ENCODE data around the gene SUSD6. TPM values are rescaled to one million over a fixed set of nuclear protein-coding genes. Genes with fewer than 3 reads are reported as not detected.
"Not testable (repeated sequence)": the region's sequence is repeated elsewhere in the genome, so short reads cannot be mapped to it uniquely, and the experiment has no call there.

The SUSD6 gene
- total RNA-seq, 4 donors from 2014 or later, result 37.5 to 70.4 (median 44.5) TPM

- Histone ChIP-seq H3K27me3 (no peaks in the 10 kb centered on the region), H3K27ac (peak overlapping the region; percentile 20 to 96 (median 91)), H3K4me3 (replicated peaks in 1 of 3) (no peak overlapping the region), H3K4me1 (peaks cover 83 to 96% of the 10 kb centered on the region in 2 donors), H3K9me3 (no peaks in the 10 kb centered on the region), H3K36me3 (no peaks in the 10 kb centered on the region)
- no peak for DNase-seq
- WGBS, 2 donors, result 63 to 68% methylated on average over 3 of the region's 3 CpGs
- intact Hi-C loops (cut with DNase I), result no loop called here
- TF ChIP-seq POLR2A (IDR thresholded peaks at IDR 0.05) (no peak), CTCF (IDR thresholded peaks at IDR 0.05) (no peak)
These were observed 87.2 kb downstream of the SUSD6 start for GRCh38 chr14:69698572-69698971.

- H3K4me3 ChIP-seq (replicated peaks in 1 of 3); H3K27me3 ChIP-seq; H3K36me3 ChIP-seq; DNase-seq; H3K9me3 ChIP-seq; intact Hi-C loops (cut with DNase I): not testable (repeated sequence)
- Histone ChIP-seq H3K27ac (peak overlapping the region; percentile 20 to 96 (median 91)), H3K4me1 (peaks cover 76 to 94% of the 10 kb centered on the region in 2 donors)
- WGBS, 2 donors, result 83 to 88% methylated on average over 6 of the region's 6 CpGs
These were observed 87.8 kb downstream of the SUSD6 start for GRCh38 chr14:69699243-69699642.

- TF ChIP-seq CTCF (IDR thresholded peaks at IDR 0.05), result no peak
- no peak for TF ChIP-seq POLR2A (IDR thresholded peaks at IDR 0.05)
- DNase-seq, result peak in 1 of 2 donors; percentile 68
- H3K27me3 ChIP-seq, result no peaks in the 10 kb centered on the region
- peak overlapping the region; percentile 19 to 52 (median 36) for H3K27ac ChIP-seq
- H3K9me3 ChIP-seq, result no peaks in the 10 kb centered on the region
- WGBS, 2 donors, result 70 to 73% methylated on average over 6 of the region's 6 CpGs
- peaks cover 71 to 93% of the 10 kb centered on the region in 2 donors for H3K4me1 ChIP-seq
- intact Hi-C loops (cut with DNase I), result no loop called here
- peaks cover 0 to 8% of the 10 kb centered on the region in 2 donors for H3K36me3 ChIP-seq
- H3K4me3 ChIP-seq (replicated peaks in 1 of 3), result no peak overlapping the region
These were observed 88.4 kb downstream of the SUSD6 start for GRCh38 chr14:69699748-69700303.

- peak overlapping the region; percentile 19 to 52 (median 36) for H3K27ac ChIP-seq
- intact Hi-C loops (cut with DNase I), result no loop called here
- WGBS, 2 donors, result 48 to 54% methylated on average over 2 of the region's 2 CpGs
- H3K27me3 ChIP-seq, result no peaks in the 10 kb centered on the region
- peaks cover 0 to 8% of the 10 kb centered on the region in 2 donors for H3K36me3 ChIP-seq
- no peak overlapping the region for H3K4me3 ChIP-seq (replicated peaks in 1 of 3)
- no peaks in the 10 kb centered on the region for H3K9me3 ChIP-seq
- TF ChIP-seq CTCF (IDR thresholded peaks at IDR 0.05) (no peak), POLR2A (IDR thresholded peaks at IDR 0.05) (no peak)
- DNase-seq, result no peak
- peaks cover 64 to 91% of the 10 kb centered on the region in 2 donors for H3K4me1 ChIP-seq
These were observed 89.2 kb downstream of the SUSD6 start for GRCh38 chr14:69700575-69700974.

GRCh38 chr14:69701291-69701690 lies 89.9 kb downstream of the SUSD6 start:
- peak overlapping the region in 2 of 3 donors; percentile 15 to 36 for H3K27ac ChIP-seq
- peaks cover 0 to 8% of the 10 kb centered on the region in 2 donors for H3K36me3 ChIP-seq
- DNase-seq, result no peak
- H3K4me3 ChIP-seq (replicated peaks in 1 of 3), result no peak overlapping the region
- H3K4me1 ChIP-seq, result peaks cover 57 to 88% of the 10 kb centered on the region in 2 donors
- TF ChIP-seq CTCF (IDR thresholded peaks at IDR 0.05), result no peak
- TF ChIP-seq POLR2A (IDR thresholded peaks at IDR 0.05), result no peak
- H3K27me3 ChIP-seq, result no peaks in the 10 kb centered on the region
- H3K9me3 ChIP-seq, result no peaks in the 10 kb centered on the region
- 74 to 75% methylated on average over 4 of the region's 4 CpGs for WGBS, 2 donors
- intact Hi-C loops (cut with DNase I), result no loop called here
